GM12875 (cell line): Measurements from ENCODE around the gene SHROOM3.

Experiments
- H3K4me3 ChIP-seq: one replicate; pipeline ENCODE4 v1.5.1; 2011; ENCODE audit warnings: low read depth, low read length, control low read depth
- TF ChIP-seq, protein P1 (sequence below): IDR thresholded peaks from 2 replicates; pipeline ENCODE4 v1.5.1; 2011; ENCODE audit warnings: low read depth, mild to moderate bottlenecking, control low read depth, inconsistent platforms, low read length, moderate library complexity, borderline replicate concordance; ENCODE audit not compliant: insufficient read depth

Gene SHROOM3

GRCh38 chr4:76706581-76706980 is 271.6 kb downstream of the SHROOM3 start:
- no peak overlapping the region for H3K4me3 ChIP-seq
- TF ChIP-seq, protein P1, sequence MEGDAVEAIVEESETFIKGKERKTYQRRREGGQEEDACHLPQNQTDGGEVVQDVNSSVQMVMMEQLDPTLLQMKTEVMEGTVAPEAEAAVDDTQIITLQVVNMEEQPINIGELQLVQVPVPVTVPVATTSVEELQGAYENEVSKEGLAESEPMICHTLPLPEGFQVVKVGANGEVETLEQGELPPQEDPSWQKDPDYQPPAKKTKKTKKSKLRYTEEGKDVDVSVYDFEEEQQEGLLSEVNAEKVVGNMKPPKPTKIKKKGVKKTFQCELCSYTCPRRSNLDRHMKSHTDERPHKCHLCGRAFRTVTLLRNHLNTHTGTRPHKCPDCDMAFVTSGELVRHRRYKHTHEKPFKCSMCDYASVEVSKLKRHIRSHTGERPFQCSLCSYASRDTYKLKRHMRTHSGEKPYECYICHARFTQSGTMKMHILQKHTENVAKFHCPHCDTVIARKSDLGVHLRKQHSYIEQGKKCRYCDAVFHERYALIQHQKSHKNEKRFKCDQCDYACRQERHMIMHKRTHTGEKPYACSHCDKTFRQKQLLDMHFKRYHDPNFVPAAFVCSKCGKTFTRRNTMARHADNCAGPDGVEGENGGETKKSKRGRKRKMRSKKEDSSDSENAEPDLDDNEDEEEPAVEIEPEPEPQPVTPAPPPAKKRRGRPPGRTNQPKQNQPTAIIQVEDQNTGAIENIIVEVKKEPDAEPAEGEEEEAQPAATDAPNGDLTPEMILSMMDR: no peak

GRCh38 chr4:76708971-76709771 is 274.1 kb downstream of the SHROOM3 start:
- TF ChIP-seq, protein P1: no peak
- no peak overlapping the region for H3K4me3 ChIP-seq

GRCh38 chr4:76709772-76710090 is 274.7 kb downstream of the SHROOM3 start:
- no peak overlapping the region for H3K4me3 ChIP-seq
- TF ChIP-seq, protein P1: no peak

GRCh38 chr4:76712564-76712963 is 277.5 kb downstream of the SHROOM3 start:
- no peak overlapping the region for H3K4me3 ChIP-seq
- TF ChIP-seq, protein P1: no peak

- TF ChIP-seq, protein P1: no peak
- no peak overlapping the region for H3K4me3 ChIP-seq
Measured at GRCh38 chr4:76714226-76714625, 279.2 kb downstream of the SHROOM3 start.

GRCh38 chr4:76716020-76716419 is 281.0 kb downstream of the SHROOM3 start:
- H3K4me3 ChIP-seq: no peak overlapping the region
- TF ChIP-seq, protein P1: no peak

GRCh38 chr4:76716658-76717057 is 281.6 kb downstream of the SHROOM3 start:
- TF ChIP-seq, protein P1: no peak
- H3K4me3 ChIP-seq: no peak overlapping the region
